ENCODE results near the gene PPL.

Gene PPL

GRCh38 chr16:4882633-4883285, 54.2 kb downstream of the PPL start:
- H3K4me3 ChIP-seq (ENCODE audit: control insufficient read depth, low read depth, low read length) = no peak overlapping the region
- DNase-seq (ENCODE audit: low read depth) = no peak

GRCh38 chr16:4882000-4882632, 54.8 kb downstream of the PPL start:
- TF ChIP-seq CTCF (IDR thresholded peaks at IDR 0.05; ENCODE audit: control insufficient read depth, insufficient read depth, low read depth, low read length, missing control alignments) = no peak
- DNase-seq (ENCODE audit: low read depth) = no peak
- H3K4me3 ChIP-seq (ENCODE audit: control insufficient read depth, low read depth, low read length) = no peak overlapping the region

More at GRCh38 chr16:4882633-4883285, 54.2 kb downstream of the PPL start:
- TF ChIP-seq CTCF (IDR thresholded peaks at IDR 0.05; ENCODE audit: control insufficient read depth, insufficient read depth, low read depth, low read length, missing control alignments) = no peak

- DNase-seq (ENCODE audit: low read depth) = no peak
- no peak for TF ChIP-seq CTCF (IDR thresholded peaks at IDR 0.05; ENCODE audit: control insufficient read depth, insufficient read depth, low read depth, low read length, missing control alignments)
- no peak overlapping the region for H3K4me3 ChIP-seq (ENCODE audit: control insufficient read depth, low read depth, low read length)
These were observed 56.9 kb downstream of the PPL start for GRCh38 chr16:4880006-4880580.

GRCh38 chr16:4879049-4879448, 57.9 kb downstream of the PPL start:
- no peak overlapping the region for H3K4me3 ChIP-seq (ENCODE audit: control insufficient read depth, low read depth, low read length)
- TF ChIP-seq CTCF (IDR thresholded peaks at IDR 0.05; ENCODE audit: control insufficient read depth, insufficient read depth, low read depth, low read length, missing control alignments) = no peak
- DNase-seq (ENCODE audit: low read depth) = no peak

GRCh38 chr16:4877380-4877685, 59.6 kb downstream of the PPL start:
- no peak overlapping the region for H3K4me3 ChIP-seq (ENCODE audit: control insufficient read depth, low read depth, low read length)
- TF ChIP-seq CTCF (IDR thresholded peaks at IDR 0.05; ENCODE audit: control insufficient read depth, insufficient read depth, low read depth, low read length, missing control alignments) = no peak
- no peak for DNase-seq (ENCODE audit: low read depth)

- no peak for TF ChIP-seq CTCF (IDR thresholded peaks at IDR 0.05; ENCODE audit: control insufficient read depth, insufficient read depth, low read depth, low read length, missing control alignments)
- no peak overlapping the region for H3K4me3 ChIP-seq (ENCODE audit: control insufficient read depth, low read depth, low read length)
- no peak for DNase-seq (ENCODE audit: low read depth)
These were observed 60.1 kb downstream of the PPL start for GRCh38 chr16:4876646-4877379.

All from AG09309 (cell line).